Activated CD4-positive, alpha-beta memory T cell treated with anti-CD3 and anti-CD28 coated beads, Interleukin-2, amount 10 ng/mL, durations not matched to agents 7 days and 5 days (primary cell): ENCODE data around the gene MYO5B. TPM values are rescaled to one million over a fixed set of nuclear protein-coding genes. Genes with fewer than 3 reads are reported as not detected.
"Not testable (repeated sequence)": the region's sequence is repeated elsewhere in the genome, so short reads cannot be mapped to it uniquely, and the experiment has no call there.

Experiments
- CTCF ChIA-PET: fragments of 350-600 bp; sonication (Branson Sonifier 250); formaldehyde crosslinking; loops from one replicate; lab custom pipeline; 2021; ENCODE audit warnings: antibody characterized with exemption, inconsistent platforms; lab: Charles Lee
- POLR2A ChIA-PET: fragments of 350-600 bp; sonication (Branson Sonifier 250); formaldehyde crosslinking; loops from one replicate; lab custom pipeline; 2021; ENCODE audit warnings: antibody characterized with exemption; lab: Charles Lee
- DNase-seq: peaks from one replicate; pipeline ENCODE4 v3.0.0-alpha.2; 2020
- H3K27ac Mint-ChIP-seq: one replicate; pipeline ENCODE4 v1.8.0; 2021; ENCODE audit warnings: mild to moderate bottlenecking, mixed read lengths
- H3K27me3 Mint-ChIP-seq: one replicate; pipeline ENCODE4 v1.8.0; 2021; ENCODE audit warnings: mixed read lengths
- H3K36me3 Mint-ChIP-seq: one replicate; pipeline ENCODE4 v1.8.0; 2021; ENCODE audit warnings: low read depth, mixed read lengths
- H3K4me1 Mint-ChIP-seq: one replicate; pipeline ENCODE4 v1.8.0; 2021; ENCODE audit warnings: mixed read lengths
- H3K4me3 Mint-ChIP-seq: one replicate; pipeline ENCODE4 v1.8.0; 2021; ENCODE audit warnings: mild to moderate bottlenecking, mixed read lengths
- H3K9me3 Mint-ChIP-seq: one replicate; pipeline ENCODE4 v1.8.0; 2021; ENCODE audit warnings: mixed read lengths
- total RNA-seq, 2 experiments: library from RNA; stranded (reverse); gene quantifications; one replicate each; pipeline ENCODE4 v1.2.3, GENCODE V29; 2021

MYO5B gene
- total RNA-seq, 2 experiments from 2014 or later: not detected

- peaks cover 6% of the 10 kb centered on the region for H3K27me3 Mint-ChIP-seq
Observed at GRCh38 chr18:49892148-49892924, 302.6 kb downstream of the MYO5B start.

GRCh38 chr18:49890041-49890440, 304.9 kb downstream of the MYO5B start:
- no peak for DNase-seq
- H3K27ac Mint-ChIP-seq: no peak overlapping the region
- no peaks in the 10 kb centered on the region for H3K9me3 Mint-ChIP-seq
- H3K36me3 Mint-ChIP-seq: no peaks in the 10 kb centered on the region
- ChIA-PET POLR2A (no interaction called here), CTCF (no interaction called here)
- H3K27me3 Mint-ChIP-seq: peaks cover 8% of the 10 kb centered on the region
- H3K4me3 Mint-ChIP-seq: no peak overlapping the region
- peaks cover 7% of the 10 kb centered on the region for H3K4me1 Mint-ChIP-seq

More at GRCh38 chr18:49892148-49892924, 302.6 kb downstream of the MYO5B start:
- Mint-ChIP-seq H3K27ac (no peak overlapping the region), H3K9me3 (no peaks in the 10 kb centered on the region), H3K36me3 (no peaks in the 10 kb centered on the region), H3K4me3 (no peak overlapping the region), H3K4me1 (peaks cover 7% of the 10 kb centered on the region)
- ChIA-PET CTCF (no interaction called here), POLR2A (no interaction called here)
- no peak for DNase-seq

- H3K9me3 Mint-ChIP-seq, H3K27ac Mint-ChIP-seq, H3K27me3 Mint-ChIP-seq, DNase-seq, H3K36me3 Mint-ChIP-seq, H3K4me1 Mint-ChIP-seq, CTCF ChIA-PET, H3K4me3 Mint-ChIP-seq, POLR2A ChIA-PET: not testable (repeated sequence)
Observed at GRCh38 chr18:49889552-49889951, 305.4 kb downstream of the MYO5B start.

GRCh38 chr18:49886891-49887764, 307.8 kb downstream of the MYO5B start:
- ChIA-PET POLR2A (no interaction called here), CTCF (no interaction called here)
- DNase-seq: no peak
- H3K27ac Mint-ChIP-seq: no peak overlapping the region
- H3K27me3 Mint-ChIP-seq: peaks cover 11% of the 10 kb centered on the region
- H3K36me3 Mint-ChIP-seq: no peaks in the 10 kb centered on the region
- peaks cover under 1% of the 10 kb centered on the region for H3K4me1 Mint-ChIP-seq
- no peaks in the 10 kb centered on the region for H3K9me3 Mint-ChIP-seq
- no peak overlapping the region for H3K4me3 Mint-ChIP-seq

- ChIA-PET CTCF (no interaction called here), POLR2A (no interaction called here)
- peaks cover 9% of the 10 kb centered on the region for H3K27me3 Mint-ChIP-seq
- H3K9me3 Mint-ChIP-seq: no peaks in the 10 kb centered on the region
- no peak for DNase-seq
- no peaks in the 10 kb centered on the region for H3K36me3 Mint-ChIP-seq
- H3K27ac Mint-ChIP-seq: no peak overlapping the region
- no peaks in the 10 kb centered on the region for H3K4me1 Mint-ChIP-seq
- no peak overlapping the region for H3K4me3 Mint-ChIP-seq
Observed at GRCh38 chr18:49884959-49885358, 310.0 kb downstream of the MYO5B start.

- Mint-ChIP-seq H3K4me3 (no peak overlapping the region), H3K4me1 (no peaks in the 10 kb centered on the region), H3K36me3 (no peaks in the 10 kb centered on the region), H3K9me3 (no peaks in the 10 kb centered on the region), H3K27ac (no peak overlapping the region), H3K27me3 (peaks cover 9% of the 10 kb centered on the region)
- ChIA-PET CTCF (no interaction called here), POLR2A (no interaction called here)
- no peak for DNase-seq
Observed at GRCh38 chr18:49884465-49884864, 310.5 kb downstream of the MYO5B start.

GRCh38 chr18:49880661-49881060, 314.3 kb downstream of the MYO5B start:
- no peaks in the 10 kb centered on the region for H3K36me3 Mint-ChIP-seq
- H3K27me3 Mint-ChIP-seq: peaks cover 23% of the 10 kb centered on the region
- H3K4me3 Mint-ChIP-seq: no peak overlapping the region
- no peak for DNase-seq
- POLR2A ChIA-PET: no interaction called here
- H3K4me1 Mint-ChIP-seq: no peaks in the 10 kb centered on the region
- CTCF ChIA-PET: interaction anchor here (1.1 kb wide), 1 partner anchor 19 kb away, joined by 3 read pairs; no protein-coding TSS in a partner anchor
- no peak overlapping the region for H3K27ac Mint-ChIP-seq
- H3K9me3 Mint-ChIP-seq: no peaks in the 10 kb centered on the region

GRCh38 chr18:49879271-49879580, 315.7 kb downstream of the MYO5B start:
- Mint-ChIP-seq H3K27me3 (peaks cover 22% of the 10 kb centered on the region), H3K4me3 (no peak overlapping the region), H3K36me3 (no peaks in the 10 kb centered on the region), H3K27ac (no peak overlapping the region), H3K4me1 (no peaks in the 10 kb centered on the region), H3K9me3 (no peaks in the 10 kb centered on the region)
- DNase-seq: no peak
- ChIA-PET POLR2A (no interaction called here), CTCF (no interaction called here)

- no peaks in the 10 kb centered on the region for H3K4me1 Mint-ChIP-seq
- ChIA-PET POLR2A (no interaction called here), CTCF (interaction anchor here (0.6 kb wide), 1 partner anchor 68 kb away, joined by 3 read pairs; no protein-coding TSS in a partner anchor)
- H3K27ac Mint-ChIP-seq: no peak overlapping the region
- H3K36me3 Mint-ChIP-seq: no peaks in the 10 kb centered on the region
- peaks cover 22% of the 10 kb centered on the region for H3K27me3 Mint-ChIP-seq
- H3K9me3 Mint-ChIP-seq: no peaks in the 10 kb centered on the region
- no peak for DNase-seq
- no peak overlapping the region for H3K4me3 Mint-ChIP-seq
Observed at GRCh38 chr18:49878567-49879270, 316.2 kb downstream of the MYO5B start.

- peaks cover 22% of the 10 kb centered on the region for H3K27me3 Mint-ChIP-seq
- H3K9me3 Mint-ChIP-seq: no peaks in the 10 kb centered on the region
- no peaks in the 10 kb centered on the region for H3K4me1 Mint-ChIP-seq
- no peak overlapping the region for H3K4me3 Mint-ChIP-seq
- DNase-seq: no peak
- no peak overlapping the region for H3K27ac Mint-ChIP-seq
- ChIA-PET POLR2A (no interaction called here), CTCF (interaction anchor here (0.6 kb wide), 1 partner anchor 69 kb away, joined by 3 read pairs; no protein-coding TSS in a partner anchor)
- no peaks in the 10 kb centered on the region for H3K36me3 Mint-ChIP-seq
Observed at GRCh38 chr18:49878015-49878414, 316.9 kb downstream of the MYO5B start.

- POLR2A ChIA-PET: no interaction called here
- CTCF ChIA-PET: no interaction called here
- Mint-ChIP-seq H3K27me3 (peaks cover 19% of the 10 kb centered on the region), H3K4me3 (no peak overlapping the region), H3K9me3 (no peaks in the 10 kb centered on the region), H3K36me3 (no peaks in the 10 kb centered on the region), H3K27ac (no peak overlapping the region), H3K4me1 (no peaks in the 10 kb centered on the region)
- no peak for DNase-seq
Observed at GRCh38 chr18:49876536-49876935, 318.4 kb downstream of the MYO5B start.

GRCh38 chr18:49875783-49876182, 319.2 kb downstream of the MYO5B start:
- peaks cover 20% of the 10 kb centered on the region for H3K27me3 Mint-ChIP-seq
- H3K36me3 Mint-ChIP-seq: no peaks in the 10 kb centered on the region
- no peaks in the 10 kb centered on the region for H3K9me3 Mint-ChIP-seq
- no peak for DNase-seq
- CTCF ChIA-PET: no interaction called here
- POLR2A ChIA-PET: no interaction called here
- H3K27ac Mint-ChIP-seq: no peak overlapping the region
- no peaks in the 10 kb centered on the region for H3K4me1 Mint-ChIP-seq
- no peak overlapping the region for H3K4me3 Mint-ChIP-seq

GRCh38 chr18:49875155-49875554, 319.8 kb downstream of the MYO5B start:
- ChIA-PET CTCF (no interaction called here), POLR2A (no interaction called here)
- Mint-ChIP-seq H3K4me1 (no peaks in the 10 kb centered on the region), H3K27me3 (peaks cover 20% of the 10 kb centered on the region), H3K36me3 (no peaks in the 10 kb centered on the region), H3K9me3 (no peaks in the 10 kb centered on the region), H3K4me3 (no peak overlapping the region), H3K27ac (no peak overlapping the region)
- no peak for DNase-seq
